HepG2 (cell line): Measurements from ENCODE around the gene VPS25. TPM values are rescaled to one million over a fixed set of nuclear protein-coding genes. Genes with fewer than 3 reads are reported as not detected.

Experiments
- AGO2 ChIP-seq: fragments of 200-400 bp; formaldehyde crosslinking; optimal IDR thresholded peaks from 2 replicates; pipeline ENCODE3; 2017; ENCODE audit warnings: mild to moderate bottlenecking, low read depth, low read length, moderate library complexity
- ARNT2 ChIP-seq: sonication (generic); formaldehyde crosslinking; IDR thresholded peaks from 2 replicates; pipeline ENCODE4 v1.8.0; 2022; ENCODE audit warnings: mild to moderate bottlenecking, low read depth, missing genetic modification reagents, moderate library complexity
- FLYWCH1 ChIP-seq: sonication (generic); formaldehyde crosslinking; IDR thresholded peaks from 2 replicates; pipeline ENCODE4 v1.8.1; 2023; ENCODE audit warnings: mild to moderate bottlenecking, missing genetic modification reagents
- IKZF4 ChIP-seq: sonication (generic); formaldehyde crosslinking; IDR thresholded peaks from 2 replicates; pipeline ENCODE4 v1.5.1; 2020; ENCODE audit warnings: borderline replicate concordance, mild to moderate bottlenecking, low read depth, missing genetic modification reagents; ENCODE audit errors: not compliant biosample characterization
- MAFF ChIP-seq: IDR thresholded peaks from 2 replicates; pipeline ENCODE4 v1.6.1; 2011; ENCODE audit warnings: low read depth, low read length, improper control_type of control experiment
- MBD4 ChIP-seq: IDR thresholded peaks from 2 replicates; pipeline ENCODE4 v1.6.1; 2012; ENCODE audit warnings: low read length, inconsistent platforms, borderline replicate concordance
- NCOA2 ChIP-seq: sonication (generic); formaldehyde crosslinking; IDR thresholded peaks from 2 replicates; pipeline ENCODE4 v1.8.0; 2022; ENCODE audit warnings: inconsistent platforms
- SIN3B ChIP-seq: fragments of 150-350 bp; IDR thresholded peaks from 2 replicates; pipeline ENCODE4 v1.6.1; 2014; ENCODE audit warnings: low read length
- TEAD3 ChIP-seq: optimal IDR thresholded peaks from 2 replicates; pipeline ENCODE3; 2016; ENCODE audit warnings: borderline replicate concordance
- ZNF3 ChIP-seq: IDR thresholded peaks from 2 replicates; pipeline ENCODE4 v1.7.0; 2017; ENCODE audit warnings: inconsistent platforms
- ZNF30 ChIP-seq: sonication (generic); formaldehyde crosslinking; IDR thresholded peaks from 2 replicates; pipeline ENCODE4 v1.5.0; 2020; ENCODE audit warnings: mild to moderate bottlenecking, missing genetic modification reagents
- ZNF451 ChIP-seq: sonication (generic); formaldehyde crosslinking; IDR thresholded peaks from 2 replicates; pipeline ENCODE4 v1.5.0; 2020; ENCODE audit warnings: mild to moderate bottlenecking, missing genetic modification reagents
- polyA plus RNA-seq, 8 experiments: library from polyadenylated mRNA; depleted of rRNA in 3 of 8; stranded (reverse) in 7 of 8; unstranded in 1 of 8; fragments of >200 nt; fragmentation: Illumina TruSeq in 4 of 8; extraction: Trizol in 4 of 8; gene quantifications; 2 replicates each; pipeline versions ENCODE4 v1.2.1 to v1.2.3, GENCODE V29; 2011 to 2016; ENCODE audit warnings: low read depth in 4 of 8, missing spikeins in 1 of 8, mixed read lengths in 1 of 8; ENCODE audit not compliant: insufficient read depth in 1 of 8
- total RNA-seq, 5 experiments: library from RNA; depleted of rRNA; stranded (reverse); fragments of >200 nt; fragmentation: Illumina TruSeq; extraction: Trizol; gene quantifications; 2 replicates each; pipeline ENCODE4 v1.2.3, GENCODE V29; 2016; ENCODE audit warnings: low read depth in 1 of 5
- TF ChIP-seq, protein P1 (sequence below): sonication (generic); formaldehyde crosslinking; IDR thresholded peaks from 2 replicates; pipeline ENCODE4 v1.9.0; 2022; ENCODE audit warnings: low read depth, missing genetic modification reagents
- TF ChIP-seq, protein P2 (sequence below): sonication (generic); formaldehyde crosslinking; IDR thresholded peaks from 2 replicates; pipeline ENCODE4 v1.4.0; 2020; ENCODE audit warnings: missing genetic modification reagents, borderline replicate concordance
- TF ChIP-seq, protein P3 (sequence below): sonication (generic); formaldehyde crosslinking; IDR thresholded peaks from 2 replicates; pipeline ENCODE4 v1.5.1; 2020; ENCODE audit warnings: missing genetic modification reagents, mild to moderate bottlenecking, borderline replicate concordance
- TF ChIP-seq, protein P4 (sequence below): sonication (generic); formaldehyde crosslinking; conservative IDR thresholded peaks from 2 replicates; pipeline ENCODE4 v1.4.0; 2020; ENCODE audit warnings: missing genetic modification reagents
- TF ChIP-seq, protein P5 (sequence below): sonication (generic); formaldehyde crosslinking; IDR thresholded peaks from 2 replicates; pipeline ENCODE4 v1.8.1; 2023; ENCODE audit warnings: mild to moderate bottlenecking, missing genetic modification reagents

Gene VPS25
- total and polyA plus RNA-seq, 2 of the 13 experiments (the other 11 are each of a cell fraction or from before 2014, with no cell fraction given) = 161 to 249 TPM

DNA sequence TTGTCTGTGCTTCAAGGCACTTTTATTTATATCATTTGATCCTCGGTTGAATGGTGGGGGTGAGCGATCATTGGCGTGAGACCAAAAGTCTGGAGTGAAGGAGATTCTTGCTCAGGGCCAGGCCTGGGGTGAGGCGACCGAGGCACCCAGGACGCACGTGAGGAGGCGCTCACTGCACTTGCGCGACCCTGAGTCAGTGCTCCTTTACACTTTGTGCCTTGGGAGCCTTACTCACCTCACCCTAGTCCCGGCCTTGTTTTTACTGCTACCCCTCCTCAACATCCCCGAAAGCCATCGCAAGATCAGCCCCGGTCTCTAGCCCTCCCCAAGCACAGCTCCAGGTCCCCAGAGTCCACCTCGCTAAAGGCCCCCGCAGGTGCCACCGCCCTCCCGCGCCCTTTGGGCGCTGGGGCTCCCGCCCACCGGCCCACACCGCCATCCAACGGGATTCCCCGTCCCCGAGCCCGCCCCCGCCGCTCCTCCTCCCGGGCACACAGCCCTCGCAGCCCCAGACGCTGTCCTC lies 28.9 kb upstream of the VPS25 start (continued):
- TF ChIP-seq, protein P1, sequence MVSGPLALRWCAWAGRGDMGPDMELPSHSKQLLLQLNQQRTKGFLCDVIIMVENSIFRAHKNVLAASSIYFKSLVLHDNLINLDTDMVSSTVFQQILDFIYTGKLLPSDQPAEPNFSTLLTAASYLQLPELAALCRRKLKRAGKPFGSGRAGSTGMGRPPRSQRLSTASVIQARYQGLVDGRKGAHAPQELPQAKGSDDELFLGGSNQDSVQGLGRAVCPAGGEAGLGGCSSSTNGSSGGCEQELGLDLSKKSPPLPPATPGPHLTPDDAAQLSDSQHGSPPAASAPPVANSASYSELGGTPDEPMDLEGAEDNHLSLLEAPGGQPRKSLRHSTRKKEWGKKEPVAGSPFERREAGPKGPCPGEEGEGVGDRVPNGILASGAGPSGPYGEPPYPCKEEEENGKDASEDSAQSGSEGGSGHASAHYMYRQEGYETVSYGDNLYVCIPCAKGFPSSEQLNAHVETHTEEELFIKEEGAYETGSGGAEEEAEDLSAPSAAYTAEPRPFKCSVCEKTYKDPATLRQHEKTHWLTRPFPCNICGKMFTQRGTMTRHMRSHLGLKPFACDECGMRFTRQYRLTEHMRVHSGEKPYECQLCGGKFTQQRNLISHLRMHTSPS = peak; percentile 33; the same call in 1 of the 2 replicates
- TF ChIP-seq IKZF4 (CRISPR knock-in tag) (peak; percentile 22), MBD4 (no peak), TEAD3 (CRISPR knock-in tag) (peak; percentile 66), ZNF3 (CRISPR knock-in tag) (no peak), FLYWCH1 (CRISPR knock-in tag) (no peak), ZNF30 (CRISPR knock-in tag) (0 out of 2 replicates have a peak, but pooled peaks have one; percentile 91), AGO2 (no peak), SIN3B (no peak), NCOA2 (no peak), MAFF (no peak), ARNT2 (CRISPR knock-in tag) (0 out of 2 replicates have a peak, but pooled peaks have one; percentile 4), ZNF451 (CRISPR knock-in tag) (no peak)
- TF ChIP-seq, protein P2, sequence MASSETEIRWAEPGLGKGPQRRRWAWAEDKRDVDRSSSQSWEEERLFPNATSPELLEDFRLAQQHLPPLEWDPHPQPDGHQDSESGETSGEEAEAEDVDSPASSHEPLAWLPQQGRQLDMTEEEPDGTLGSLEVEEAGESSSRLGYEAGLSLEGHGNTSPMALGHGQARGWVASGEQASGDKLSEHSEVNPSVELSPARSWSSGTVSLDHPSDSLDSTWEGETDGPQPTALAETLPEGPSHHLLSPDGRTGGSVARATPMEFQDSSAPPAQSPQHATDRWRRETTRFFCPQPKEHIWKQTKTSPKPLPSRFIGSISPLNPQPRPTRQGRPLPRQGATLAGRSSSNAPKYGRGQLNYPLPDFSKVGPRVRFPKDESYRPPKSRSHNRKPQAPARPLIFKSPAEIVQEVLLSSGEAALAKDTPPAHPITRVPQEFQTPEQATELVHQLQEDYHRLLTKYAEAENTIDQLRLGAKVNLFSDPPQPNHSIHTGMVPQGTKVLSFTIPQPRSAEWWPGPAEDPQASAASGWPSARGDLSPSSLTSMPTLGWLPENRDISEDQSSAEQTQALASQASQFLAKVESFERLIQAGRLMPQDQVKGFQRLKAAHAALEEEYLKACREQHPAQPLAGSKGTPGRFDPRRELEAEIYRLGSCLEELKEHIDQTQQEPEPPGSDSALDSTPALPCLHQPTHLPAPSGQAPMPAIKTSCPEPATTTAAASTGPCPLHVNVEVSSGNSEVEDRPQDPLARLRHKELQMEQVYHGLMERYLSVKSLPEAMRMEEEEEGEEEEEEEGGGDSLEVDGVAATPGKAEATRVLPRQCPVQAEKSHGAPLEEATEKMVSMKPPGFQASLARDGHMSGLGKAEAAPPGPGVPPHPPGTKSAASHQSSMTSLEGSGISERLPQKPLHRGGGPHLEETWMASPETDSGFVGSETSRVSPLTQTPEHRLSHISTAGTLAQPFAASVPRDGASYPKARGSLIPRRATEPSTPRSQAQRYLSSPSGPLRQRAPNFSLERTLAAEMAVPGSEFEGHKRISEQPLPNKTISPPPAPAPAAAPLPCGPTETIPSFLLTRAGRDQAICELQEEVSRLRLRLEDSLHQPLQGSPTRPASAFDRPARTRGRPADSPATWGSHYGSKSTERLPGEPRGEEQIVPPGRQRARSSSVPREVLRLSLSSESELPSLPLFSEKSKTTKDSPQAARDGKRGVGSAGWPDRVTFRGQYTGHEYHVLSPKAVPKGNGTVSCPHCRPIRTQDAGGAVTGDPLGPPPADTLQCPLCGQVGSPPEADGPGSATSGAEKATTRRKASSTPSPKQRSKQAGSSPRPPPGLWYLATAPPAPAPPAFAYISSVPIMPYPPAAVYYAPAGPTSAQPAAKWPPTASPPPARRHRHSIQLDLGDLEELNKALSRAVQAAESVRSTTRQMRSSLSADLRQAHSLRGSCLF (CRISPR knock-in tag) = no peak
- TF ChIP-seq, protein P3, sequence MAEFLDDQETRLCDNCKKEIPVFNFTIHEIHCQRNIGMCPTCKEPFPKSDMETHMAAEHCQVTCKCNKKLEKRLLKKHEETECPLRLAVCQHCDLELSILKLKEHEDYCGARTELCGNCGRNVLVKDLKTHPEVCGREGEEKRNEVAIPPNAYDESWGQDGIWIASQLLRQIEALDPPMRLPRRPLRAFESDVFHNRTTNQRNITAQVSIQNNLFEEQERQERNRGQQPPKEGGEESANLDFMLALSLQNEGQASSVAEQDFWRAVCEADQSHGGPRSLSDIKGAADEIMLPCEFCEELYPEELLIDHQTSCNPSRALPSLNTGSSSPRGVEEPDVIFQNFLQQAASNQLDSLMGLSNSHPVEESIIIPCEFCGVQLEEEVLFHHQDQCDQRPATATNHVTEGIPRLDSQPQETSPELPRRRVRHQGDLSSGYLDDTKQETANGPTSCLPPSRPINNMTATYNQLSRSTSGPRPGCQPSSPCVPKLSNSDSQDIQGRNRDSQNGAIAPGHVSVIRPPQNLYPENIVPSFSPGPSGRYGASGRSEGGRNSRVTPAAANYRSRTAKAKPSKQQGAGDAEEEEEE (CRISPR knock-in tag) = peak; percentile 25; the same call in 1 of the 2 replicates
- TF ChIP-seq, protein P4, sequence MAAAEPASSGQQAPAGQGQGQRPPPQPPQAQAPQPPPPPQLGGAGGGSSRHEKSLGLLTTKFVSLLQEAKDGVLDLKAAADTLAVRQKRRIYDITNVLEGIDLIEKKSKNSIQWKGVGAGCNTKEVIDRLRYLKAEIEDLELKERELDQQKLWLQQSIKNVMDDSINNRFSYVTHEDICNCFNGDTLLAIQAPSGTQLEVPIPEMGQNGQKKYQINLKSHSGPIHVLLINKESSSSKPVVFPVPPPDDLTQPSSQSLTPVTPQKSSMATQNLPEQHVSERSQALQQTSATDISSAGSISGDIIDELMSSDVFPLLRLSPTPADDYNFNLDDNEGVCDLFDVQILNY (CRISPR knock-in tag) = no peak
- TF ChIP-seq, protein P5, sequence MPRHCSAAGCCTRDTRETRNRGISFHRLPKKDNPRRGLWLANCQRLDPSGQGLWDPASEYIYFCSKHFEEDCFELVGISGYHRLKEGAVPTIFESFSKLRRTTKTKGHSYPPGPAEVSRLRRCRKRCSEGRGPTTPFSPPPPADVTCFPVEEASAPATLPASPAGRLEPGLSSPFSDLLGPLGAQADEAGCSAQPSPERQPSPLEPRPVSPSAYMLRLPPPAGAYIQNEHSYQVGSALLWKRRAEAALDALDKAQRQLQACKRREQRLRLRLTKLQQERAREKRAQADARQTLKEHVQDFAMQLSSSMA (CRISPR knock-in tag) = no peak
